ENCODE data around the gene STARD3NL. TPM values are rescaled to one million over a fixed set of nuclear protein-coding genes. Genes with fewer than 3 reads are reported as not detected.

Gene STARD3NL
- total RNA-seq, result 97.3 and 115 TPM in 2 replicates

GRCh38 chr7:38178004-38178694, at the start of gene STARD3NL:
STARD3NL (plus strand) TSS chr7:38178245; CDS start chr7:38207505, 29,260 bp downstream.

GRCh38 chr7:38273286-38273995, 95.4 kb downstream of the STARD3NL start, which contains the start of gene TARP:
TARP (minus strand) TSS chr7:38273636.

Small RNAs within 50 kb of the gene (small RNA-seq; reads per million reads assigned to genes)
- gene TRGJ1, result not detected
- not detected for gene TRGJ2
- gene TRGJP, result not detected
- gene TRGJP1, result not detected
- not detected for gene TRGJP2
